ENCODE results near the gene AFF3. TPM values are rescaled to one million over a fixed set of nuclear protein-coding genes. Genes with fewer than 3 reads are reported as not detected.

AFF3 gene
- total RNA-seq, 1 experiment from 2014 or later: not detected

DNA sequence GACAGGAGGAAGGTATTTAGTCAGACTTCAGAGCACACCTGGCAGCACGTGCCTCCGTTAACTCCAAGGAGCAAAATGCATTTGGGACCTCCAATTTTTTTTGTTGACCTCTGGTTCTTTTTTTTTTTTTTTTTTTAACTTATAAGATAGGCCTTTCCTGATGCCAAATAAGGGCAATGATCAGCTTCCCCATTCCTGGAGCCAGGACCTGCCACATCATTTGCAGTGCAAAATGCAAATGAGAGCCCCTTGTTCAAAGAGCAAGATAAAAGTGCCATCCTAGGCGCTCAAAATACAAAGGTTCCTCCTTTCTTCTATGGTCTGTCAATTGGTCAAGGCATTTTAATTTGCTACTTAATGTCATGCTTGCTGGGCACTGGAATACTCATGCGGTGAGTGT is 519.4 kb downstream of the AFF3 start:
- Mint-ChIP-seq H3K36me3 (ENCODE audit: insufficient read depth, unreplicated experiment) (no peaks in the 10 kb centered on the region), H3K4me3 (ENCODE audit: low read depth, unreplicated experiment) (no peak overlapping the region), H3K27ac (ENCODE audit: unreplicated experiment) (no peak overlapping the region), H3K27me3 (ENCODE audit: unreplicated experiment) (peaks cover 77% of the 10 kb centered on the region), H3K9me3 (ENCODE audit: low read depth, unreplicated experiment) (no peaks in the 10 kb centered on the region), H3K4me1 (ENCODE audit: low read depth, unreplicated experiment) (no peaks in the 10 kb centered on the region)
- CTCF ChIA-PET: interaction anchor here (0.7 kb wide), 1 partner anchor 50 kb away, joined by 5 read pairs; no protein-coding TSS in a partner anchor
- BruUV-seq (replicated peaks): no TSS peak
- intact Hi-C loops (cut with micrococcal nuclease; ENCODE audit: unreplicated experiment): no loop called here
- no peak for DNase-seq
- TF ChIP-seq, protein P1, sequence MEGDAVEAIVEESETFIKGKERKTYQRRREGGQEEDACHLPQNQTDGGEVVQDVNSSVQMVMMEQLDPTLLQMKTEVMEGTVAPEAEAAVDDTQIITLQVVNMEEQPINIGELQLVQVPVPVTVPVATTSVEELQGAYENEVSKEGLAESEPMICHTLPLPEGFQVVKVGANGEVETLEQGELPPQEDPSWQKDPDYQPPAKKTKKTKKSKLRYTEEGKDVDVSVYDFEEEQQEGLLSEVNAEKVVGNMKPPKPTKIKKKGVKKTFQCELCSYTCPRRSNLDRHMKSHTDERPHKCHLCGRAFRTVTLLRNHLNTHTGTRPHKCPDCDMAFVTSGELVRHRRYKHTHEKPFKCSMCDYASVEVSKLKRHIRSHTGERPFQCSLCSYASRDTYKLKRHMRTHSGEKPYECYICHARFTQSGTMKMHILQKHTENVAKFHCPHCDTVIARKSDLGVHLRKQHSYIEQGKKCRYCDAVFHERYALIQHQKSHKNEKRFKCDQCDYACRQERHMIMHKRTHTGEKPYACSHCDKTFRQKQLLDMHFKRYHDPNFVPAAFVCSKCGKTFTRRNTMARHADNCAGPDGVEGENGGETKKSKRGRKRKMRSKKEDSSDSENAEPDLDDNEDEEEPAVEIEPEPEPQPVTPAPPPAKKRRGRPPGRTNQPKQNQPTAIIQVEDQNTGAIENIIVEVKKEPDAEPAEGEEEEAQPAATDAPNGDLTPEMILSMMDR (IDR thresholded peaks at IDR 0.05; ENCODE audit: unreplicated experiment): no peak

DNA sequence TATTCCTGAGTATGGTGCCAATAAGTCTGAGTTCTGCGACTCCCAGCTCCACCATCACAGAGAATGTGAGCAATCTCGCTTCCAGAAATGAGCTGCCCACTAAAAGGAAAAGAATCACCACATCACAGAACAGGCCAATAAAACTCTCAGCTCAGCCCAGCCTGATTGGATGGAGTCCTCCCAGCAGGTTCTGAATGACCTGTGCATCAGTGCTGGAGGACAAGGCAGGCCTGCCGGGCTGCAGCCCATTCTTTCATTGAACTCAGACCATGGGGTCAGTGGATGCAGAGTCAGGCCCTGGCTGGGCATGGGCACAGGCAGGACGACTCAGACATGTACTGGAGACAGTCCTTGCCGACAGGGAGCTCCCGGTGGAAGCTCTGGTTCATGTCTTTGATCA is 519.9 kb downstream of the AFF3 start:
- no peaks in the 10 kb centered on the region for H3K9me3 Mint-ChIP-seq (ENCODE audit: low read depth, unreplicated experiment)
- DNase-seq: no peak
- no peak overlapping the region for H3K27ac Mint-ChIP-seq (ENCODE audit: unreplicated experiment)
- H3K4me3 Mint-ChIP-seq (ENCODE audit: low read depth, unreplicated experiment): no peak overlapping the region
- no TSS peak for BruUV-seq (replicated peaks)
- H3K4me1 Mint-ChIP-seq (ENCODE audit: low read depth, unreplicated experiment): no peaks in the 10 kb centered on the region
- H3K27me3 Mint-ChIP-seq (ENCODE audit: unreplicated experiment): peaks cover 72% of the 10 kb centered on the region
- intact Hi-C loops (cut with micrococcal nuclease; ENCODE audit: unreplicated experiment): no loop called here
- CTCF ChIA-PET: no interaction called here
- no peaks in the 10 kb centered on the region for H3K36me3 Mint-ChIP-seq (ENCODE audit: insufficient read depth, unreplicated experiment)
- TF ChIP-seq, protein P1 (IDR thresholded peaks at IDR 0.05; ENCODE audit: unreplicated experiment): no peak

DNA sequence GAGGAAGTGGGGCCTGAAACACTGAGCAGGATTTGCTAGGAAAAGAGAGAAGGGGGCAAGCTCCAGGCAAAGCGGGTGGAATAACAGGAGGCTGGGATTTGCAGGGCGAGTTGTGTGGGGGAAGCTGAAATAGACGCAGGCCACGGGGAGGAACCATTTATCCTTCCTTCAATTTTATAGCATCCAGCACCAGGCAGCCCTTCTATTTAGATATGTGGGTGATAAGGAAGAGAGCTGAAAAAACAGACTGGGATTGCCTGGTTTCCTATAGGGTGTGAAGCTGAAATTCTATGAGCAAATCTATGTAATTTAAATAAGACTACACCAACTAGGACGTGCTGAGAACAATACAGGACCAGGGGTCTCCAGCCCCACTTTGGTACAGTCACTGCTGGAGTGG is 520.6 kb downstream of the AFF3 start:
- H3K4me1 Mint-ChIP-seq (ENCODE audit: low read depth, unreplicated experiment): no peaks in the 10 kb centered on the region
- no TSS peak for BruUV-seq (replicated peaks)
- no peak overlapping the region for H3K4me3 Mint-ChIP-seq (ENCODE audit: low read depth, unreplicated experiment)
- no peaks in the 10 kb centered on the region for H3K36me3 Mint-ChIP-seq (ENCODE audit: insufficient read depth, unreplicated experiment)
- intact Hi-C loops (cut with micrococcal nuclease; ENCODE audit: unreplicated experiment): no loop called here
- no peak overlapping the region for H3K27ac Mint-ChIP-seq (ENCODE audit: unreplicated experiment)
- H3K27me3 Mint-ChIP-seq (ENCODE audit: unreplicated experiment): peaks cover 69% of the 10 kb centered on the region
- CTCF ChIA-PET: no interaction called here
- TF ChIP-seq, protein P1 (IDR thresholded peaks at IDR 0.05; ENCODE audit: unreplicated experiment): no peak
- H3K9me3 Mint-ChIP-seq (ENCODE audit: low read depth, unreplicated experiment): no peaks in the 10 kb centered on the region
- DNase-seq: no peak

DNA sequence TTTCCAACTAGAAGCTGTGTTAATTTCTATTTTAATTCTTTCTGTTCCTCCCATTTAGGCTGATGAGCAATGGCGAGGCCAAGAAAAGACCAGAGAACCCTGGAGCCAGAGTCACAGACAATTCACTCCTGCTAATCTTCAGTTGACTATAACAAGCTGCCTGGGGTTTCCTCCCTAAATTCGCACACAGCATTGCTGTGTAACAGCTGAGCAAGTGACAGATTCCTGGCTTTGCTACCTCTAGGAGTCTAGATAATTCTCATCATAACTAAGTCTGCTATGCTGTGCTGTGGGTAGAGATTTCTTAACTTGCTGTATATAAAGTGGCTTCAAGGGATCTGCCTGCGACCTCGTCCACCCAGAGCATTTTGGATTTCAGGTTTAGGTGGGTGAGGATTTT is 521.3 kb downstream of the AFF3 start:
- Mint-ChIP-seq H3K4me3 (ENCODE audit: low read depth, unreplicated experiment) (no peak overlapping the region), H3K27me3 (ENCODE audit: unreplicated experiment) (peaks cover 69% of the 10 kb centered on the region), H3K9me3 (ENCODE audit: low read depth, unreplicated experiment) (no peaks in the 10 kb centered on the region), H3K36me3 (ENCODE audit: insufficient read depth, unreplicated experiment) (no peaks in the 10 kb centered on the region), H3K27ac (ENCODE audit: unreplicated experiment) (no peak overlapping the region), H3K4me1 (ENCODE audit: low read depth, unreplicated experiment) (no peaks in the 10 kb centered on the region)
- TF ChIP-seq, protein P1 (IDR thresholded peaks at IDR 0.05; ENCODE audit: unreplicated experiment): no peak
- no TSS peak for BruUV-seq (replicated peaks)
- intact Hi-C loops (cut with micrococcal nuclease; ENCODE audit: unreplicated experiment): no loop called here
- CTCF ChIA-PET: no interaction called here
- DNase-seq: no peak

All from Calu3 (cell line).